HEK293 (cell line): ENCODE results near the gene PLEKHA4.
"Not testable (repeated sequence)": the region's sequence is repeated elsewhere in the genome, so short reads cannot be mapped to it uniquely, and the experiment has no call there.

ENCODE experiments used
- CTCF ChIA-PET: fragments of 350-600 bp; formaldehyde crosslinking; extraction: SDS; loops from one replicate; lab custom pipeline; 2021; ENCODE audit warnings: antibody characterized with exemption; lab: Yijun Ruan, JAX
- POLR2A ChIA-PET: fragments of 300-600 bp; formaldehyde crosslinking; extraction: SDS; loops from one replicate; lab custom pipeline; 2020; ENCODE audit warnings: antibody characterized with exemption, inconsistent platforms; lab: Yijun Ruan, JAX
- H3K27ac ChIP-seq: fragments of 200-500 bp; sonication (Bioruptor generic); 2 replicates; pipeline ENCODE4 v1.5.1; 2014; ENCODE audit warnings: low read depth, low read length, control low read depth, inconsistent platforms; ENCODE audit errors: extremely low read depth
- H3K36me3 ChIP-seq, 2 experiments: fragments of 200-500 bp in 1 of 2; sonication (Bioruptor generic) in 1 of 2; 1 replicate in 1 of 2; 2 replicates in 1 of 2; pipeline ENCODE4 v1.5.1; 2014 to 2017; ENCODE audit warnings: inconsistent platforms in 2 of 2, low read length in 2 of 2; ENCODE audit not compliant: control insufficient read depth in 2 of 2, insufficient read depth in 1 of 2
- H3K4me1 ChIP-seq: fragments of 200-500 bp; sonication (Bioruptor generic); 2 replicates; pipeline ENCODE4 v1.5.1; 2014; ENCODE audit warnings: mild to moderate bottlenecking, low read length, inconsistent platforms; ENCODE audit not compliant: control insufficient read depth, insufficient read depth
- H3K4me3 ChIP-seq: 2 replicates; pipeline ENCODE4 v1.5.1; 2011; ENCODE audit warnings: low read depth, mild to moderate bottlenecking, control low read depth, low read length, moderate library complexity
- H3K9me3 ChIP-seq: fragments of 200-500 bp; sonication (Bioruptor generic); 2 replicates; pipeline ENCODE4 v1.5.1; 2014; ENCODE audit warnings: low read depth, low read length, inconsistent platforms; ENCODE audit not compliant: control insufficient read depth, insufficient read depth
- HOXA7 ChIP-seq: sonication (generic); formaldehyde crosslinking; IDR thresholded peaks from 2 replicates; pipeline ENCODE4 v1.8.1; 2022; ENCODE audit warnings: missing genetic modification reagents, borderline replicate concordance
- SCRT1 ChIP-seq: fragments of 450-650 bp; formaldehyde crosslinking; IDR thresholded peaks from 2 replicates; pipeline ENCODE4 v1.5.1; 2016; ENCODE audit warnings: missing biosample characterization, missing genetic modification characterization, borderline replicate concordance
- ZNF121 ChIP-seq: fragments of 450-650 bp; formaldehyde crosslinking; IDR thresholded peaks from 2 replicates; pipeline ENCODE4 v1.5.1; 2016; ENCODE audit warnings: missing biosample characterization, missing genetic modification characterization
- ZNF354C ChIP-seq: fragments of 450-650 bp; formaldehyde crosslinking; IDR thresholded peaks from 2 replicates; pipeline ENCODE4 v1.5.1; 2016; ENCODE audit warnings: missing biosample characterization, missing genetic modification characterization, low read depth, borderline replicate concordance
- ZNF610 ChIP-seq: fragments of 450-650 bp; formaldehyde crosslinking; IDR thresholded peaks from 2 replicates; pipeline ENCODE4 v1.5.1; 2016; ENCODE audit warnings: missing biosample characterization, missing genetic modification characterization, borderline replicate concordance
- TF ChIP-seq, protein P1 (sequence below): fragments of 450-650 bp; formaldehyde crosslinking; IDR thresholded peaks from 2 replicates; pipeline ENCODE4 v1.5.1; 2016; ENCODE audit warnings: missing biosample characterization, missing genetic modification characterization
- TF ChIP-seq, protein P2 (sequence below): fragments of 450-650 bp; formaldehyde crosslinking; IDR thresholded peaks from 2 replicates; pipeline ENCODE4 v1.5.1; 2016; ENCODE audit warnings: missing biosample characterization, missing genetic modification characterization, low read depth
- TF ChIP-seq, protein P3 (sequence below): fragments of 450-650 bp; formaldehyde crosslinking; IDR thresholded peaks from 2 replicates; pipeline ENCODE4 v1.5.1; 2016; ENCODE audit warnings: missing biosample characterization, missing genetic modification characterization

PLEKHA4 gene

DNA sequence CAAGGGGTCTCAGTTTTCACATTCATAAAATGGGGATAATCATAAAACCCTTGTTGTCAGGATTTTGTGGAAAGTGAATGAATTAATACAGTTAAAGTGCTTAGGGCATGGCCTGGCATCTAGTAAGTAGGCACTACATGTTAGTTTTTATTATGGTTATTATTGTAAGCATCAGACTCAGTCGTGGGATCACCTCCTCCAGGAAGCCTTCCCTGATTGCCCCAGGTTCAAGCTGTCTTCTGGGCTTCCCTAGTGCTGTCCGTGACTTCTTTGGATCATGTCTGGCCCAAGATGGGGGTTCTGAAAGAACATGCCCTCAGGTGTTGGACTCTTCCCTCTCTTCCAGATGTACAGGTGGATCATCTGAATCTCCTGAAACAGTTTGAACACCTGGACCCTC is 42.4 kb upstream of the PLEKHA4 start:
- no peaks in the 10 kb centered on the region for H3K9me3 ChIP-seq
- H3K4me3 ChIP-seq, result no peak overlapping the region
- H3K27ac ChIP-seq, result no peak overlapping the region
- ChIA-PET POLR2A (interaction anchor here (0.7 kb wide), 1 partner anchor 12 kb away, joined by 4 read pairs; the partner anchor contains the start of gene TULP2), CTCF (no interaction called here)
- H3K4me1 ChIP-seq, result no peaks in the 10 kb centered on the region
- no peak for TF ChIP-seq SCRT1
- TF ChIP-seq, protein P1, sequence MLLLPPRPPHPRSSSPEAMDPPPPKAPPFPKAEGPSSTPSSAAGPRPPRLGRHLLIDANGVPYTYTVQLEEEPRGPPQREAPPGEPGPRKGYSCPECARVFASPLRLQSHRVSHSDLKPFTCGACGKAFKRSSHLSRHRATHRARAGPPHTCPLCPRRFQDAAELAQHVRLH (tag by site-specific recombination), result peak; percentile 54
- peaks cover 67 to 71% of the 10 kb centered on the region in 2 experiments for H3K36me3 ChIP-seq

DNA sequence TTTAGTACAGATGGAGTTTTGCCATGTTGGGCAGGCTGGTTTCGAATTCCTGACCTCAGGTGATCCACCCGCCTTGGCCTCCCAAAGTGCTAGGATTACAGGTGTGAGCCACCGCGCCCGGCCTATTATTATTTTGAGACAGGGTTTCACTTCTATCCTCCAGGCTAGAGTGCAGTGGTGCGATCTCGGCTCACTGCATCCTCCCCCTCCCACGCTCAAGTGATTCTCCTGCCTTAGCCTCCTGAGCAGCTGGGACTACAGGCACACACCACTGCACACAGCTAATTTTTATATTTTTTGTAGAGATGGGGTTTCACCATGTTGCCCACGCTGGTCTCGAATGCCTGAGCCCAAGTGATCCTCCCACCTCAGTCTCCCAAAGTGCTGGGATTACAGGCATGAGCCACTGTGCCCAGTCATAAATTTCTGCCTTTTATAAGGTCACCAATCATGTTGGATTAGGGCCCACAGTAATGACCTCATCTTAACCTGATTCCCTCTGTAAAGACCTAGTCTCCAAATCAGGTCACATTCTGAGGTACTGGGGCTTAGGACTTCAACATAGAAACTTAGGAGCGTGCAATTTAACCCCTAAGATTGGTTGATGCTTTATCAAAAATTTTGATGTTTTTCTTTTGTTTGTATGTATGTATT is 41.1 kb upstream of the PLEKHA4 start:
- H3K27ac ChIP-seq, H3K4me1 ChIP-seq, H3K4me3 ChIP-seq, H3K9me3 ChIP-seq, CTCF ChIA-PET: not testable (repeated sequence)
- TF ChIP-seq, protein P2, sequence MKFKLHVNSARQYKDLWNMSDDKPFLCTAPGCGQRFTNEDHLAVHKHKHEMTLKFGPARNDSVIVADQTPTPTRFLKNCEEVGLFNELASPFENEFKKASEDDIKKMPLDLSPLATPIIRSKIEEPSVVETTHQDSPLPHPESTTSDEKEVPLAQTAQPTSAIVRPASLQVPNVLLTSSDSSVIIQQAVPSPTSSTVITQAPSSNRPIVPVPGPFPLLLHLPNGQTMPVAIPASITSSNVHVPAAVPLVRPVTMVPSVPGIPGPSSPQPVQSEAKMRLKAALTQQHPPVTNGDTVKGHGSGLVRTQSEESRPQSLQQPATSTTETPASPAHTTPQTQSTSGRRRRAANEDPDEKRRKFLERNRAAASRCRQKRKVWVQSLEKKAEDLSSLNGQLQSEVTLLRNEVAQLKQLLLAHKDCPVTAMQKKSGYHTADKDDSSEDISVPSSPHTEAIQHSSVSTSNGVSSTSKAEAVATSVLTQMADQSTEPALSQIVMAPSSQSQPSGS (tag by site-specific recombination), result peak; percentile 70
- H3K36me3 ChIP-seq, result peaks cover 61 to 71% of the 10 kb centered on the region in 2 experiments
- POLR2A ChIA-PET, result interaction anchor here (0.7 kb wide), 1 partner anchor 32 kb away, joined by 3 read pairs; no protein-coding TSS in a partner anchor

DNA sequence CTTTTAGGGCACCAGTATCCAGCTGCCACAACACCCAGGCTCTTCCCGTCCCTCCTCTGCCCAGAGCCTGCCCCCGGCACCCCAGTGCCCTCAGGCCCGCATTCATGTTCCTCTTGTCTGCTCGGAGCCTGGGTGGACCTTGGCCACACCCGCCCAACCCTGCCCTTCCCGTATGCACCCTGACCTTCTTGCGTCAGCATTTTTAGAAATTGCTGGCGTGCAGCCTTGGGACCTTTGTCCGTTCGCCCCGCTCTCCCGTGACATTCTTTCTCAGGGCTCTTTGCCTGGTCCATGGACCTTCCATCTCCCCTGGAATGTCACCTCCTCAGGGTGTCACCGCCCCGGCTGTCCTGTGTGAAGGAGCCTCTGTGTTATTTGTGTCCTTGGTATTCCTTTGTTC is 39.3 kb upstream of the PLEKHA4 start:
- H3K27ac ChIP-seq, result no peak overlapping the region
- H3K4me3 ChIP-seq, result no peak overlapping the region
- no peak for TF ChIP-seq ZNF354C (tag by site-specific recombination)
- no peak for TF ChIP-seq ZNF610 (tag by site-specific recombination)
- no peaks in the 10 kb centered on the region for H3K9me3 ChIP-seq
- POLR2A ChIA-PET, result no interaction called here
- CTCF ChIA-PET, result no interaction called here
- H3K4me1 ChIP-seq, result no peaks in the 10 kb centered on the region
- peaks cover 57 to 58% of the 10 kb centered on the region in 2 experiments; a peak in 2 of 3 replicates for H3K36me3 ChIP-seq

DNA sequence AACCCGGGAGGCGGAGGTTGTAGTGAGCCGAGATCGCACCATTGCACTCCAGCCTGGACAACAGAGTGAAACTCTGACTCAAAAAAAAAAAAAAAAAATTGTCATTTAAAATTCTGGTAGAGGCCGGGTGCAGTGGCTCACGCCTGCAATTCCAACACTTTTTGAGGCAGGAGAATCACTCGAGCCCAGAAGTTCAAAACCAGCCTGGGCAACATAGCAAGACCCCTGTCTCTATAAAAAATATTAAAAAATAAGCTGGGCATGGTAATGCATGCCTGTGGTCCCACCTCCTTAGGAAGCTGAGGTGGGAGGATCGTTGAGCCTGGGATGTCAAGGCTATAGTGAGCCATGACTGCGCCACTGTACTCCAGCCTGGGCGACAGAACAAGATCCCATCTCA is 37.9 kb upstream of the PLEKHA4 start:
- TF ChIP-seq, protein P3, sequence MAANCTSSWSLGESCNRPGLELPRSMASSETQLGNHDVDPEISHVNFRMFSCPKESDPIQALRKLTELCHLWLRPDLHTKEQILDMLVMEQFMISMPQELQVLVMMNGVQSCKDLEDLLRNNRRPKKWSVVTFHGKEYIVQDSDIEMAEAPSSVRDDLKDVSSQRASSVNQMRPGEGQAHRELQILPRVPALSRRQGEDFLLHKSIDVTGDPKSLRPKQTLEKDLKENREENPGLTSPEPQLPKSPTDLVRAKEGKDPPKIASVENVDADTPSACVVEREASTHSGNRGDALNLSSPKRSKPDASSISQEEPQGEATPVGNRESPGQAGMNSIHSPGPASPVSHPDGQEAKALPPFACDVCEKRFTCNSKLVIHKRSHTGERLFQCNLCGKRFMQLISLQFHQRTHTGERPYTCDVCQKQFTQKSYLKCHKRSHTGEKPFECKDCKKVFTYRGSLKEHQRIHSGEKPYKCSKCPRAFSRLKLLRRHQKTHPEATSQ (tag by site-specific recombination), result no peak
- peak; percentile 70; the same call in 1 of the 2 replicates for TF ChIP-seq ZNF121 (tag by site-specific recombination)
- CTCF ChIA-PET, result no interaction called here
- POLR2A ChIA-PET, result interaction anchor here (0.7 kb wide), 1 partner anchor 35 kb away, joined by 4 read pairs; no protein-coding TSS in a partner anchor
- Histone ChIP-seq H3K27ac (no peak overlapping the region), H3K4me1 (no peaks in the 10 kb centered on the region), H3K4me3 (no peak overlapping the region), H3K36me3 (peaks cover 45 to 52% of the 10 kb centered on the region in 2 experiments; a peak in 2 of 3 replicates), H3K9me3 (no peaks in the 10 kb centered on the region)

DNA sequence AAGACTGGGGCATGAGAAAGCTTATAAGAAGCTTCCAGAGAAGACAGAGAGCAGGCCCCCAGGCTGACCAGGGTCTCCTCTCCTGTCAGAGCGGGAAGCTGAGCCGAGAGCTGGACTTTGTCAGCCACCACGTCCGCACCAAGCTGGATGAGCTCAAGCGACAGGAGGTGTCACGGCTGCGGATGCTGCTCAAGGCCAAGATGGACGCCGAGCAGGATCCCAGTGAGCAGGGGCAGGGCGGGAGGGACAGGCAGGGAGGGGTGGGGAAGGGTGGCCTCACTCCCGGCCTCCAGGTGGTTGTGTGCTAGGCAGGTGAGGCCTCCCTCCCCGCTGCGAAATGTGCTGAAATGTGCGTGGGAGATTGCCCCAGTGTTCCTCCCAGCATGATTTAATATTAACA is 37.2 kb upstream of the PLEKHA4 start:
- no peak overlapping the region for H3K4me3 ChIP-seq
- CTCF ChIA-PET, result interaction anchor here (0.5 kb wide), 1 partner anchor 14 kb away, joined by 3 read pairs; no protein-coding TSS in a partner anchor

More for the DNA sequence above, 37.2 kb upstream of the PLEKHA4 start:
- no peaks in the 10 kb centered on the region for H3K4me1 ChIP-seq
- no peaks in the 10 kb centered on the region for H3K9me3 ChIP-seq
- no peak for TF ChIP-seq HOXA7 (CRISPR knock-in tag)
- POLR2A ChIA-PET, result no interaction called here
- no peak overlapping the region for H3K27ac ChIP-seq
- peaks cover 40 to 46% of the 10 kb centered on the region in 2 experiments; a peak in 2 of 3 replicates for H3K36me3 ChIP-seq
